CD4-positive, alpha-beta memory T cell (primary cell): ENCODE measurements around the gene MSMP. TPM values are rescaled to one million over a fixed set of nuclear protein-coding genes. Genes with fewer than 3 reads are reported as not detected.

ENCODE experiments used
- CTCF ChIA-PET: fragments of 350-600 bp; sonication (Branson Sonifier 250); formaldehyde crosslinking; loops from one replicate; lab custom pipeline; 2021; ENCODE audit warnings: inconsistent platforms; ENCODE audit not compliant: partially characterized antibody; lab: Charles Lee
- POLR2A ChIA-PET: fragments of 350-600 bp; sonication (Branson Sonifier 250); formaldehyde crosslinking; loops from one replicate; lab custom pipeline; 2021; ENCODE audit not compliant: partially characterized antibody; lab: Charles Lee
- DNase-seq, 5 donors: peaks; one replicate each; pipeline versions ENCODE4 v3.0.0 to v3.0.0-alpha.2; 2020 to 2022; ENCODE audit warnings: mixed read lengths in 1 of 5
- H3K27ac ChIP-seq: one replicate; pipeline ENCODE4 v1.7.0; 2013; ENCODE audit warnings: low read depth, low read length
- H3K27me3 ChIP-seq: 2 replicates; pipeline ENCODE4 v1.7.0; 2013; ENCODE audit warnings: mild to moderate bottlenecking, low read length, moderate library complexity; ENCODE audit not compliant: insufficient read depth
- H3K36me3 ChIP-seq: 2 replicates; pipeline ENCODE4 v1.7.0; 2013; ENCODE audit warnings: mild to moderate bottlenecking, low read length, moderate library complexity; ENCODE audit not compliant: insufficient read depth
- H3K4me1 ChIP-seq: 2 replicates; pipeline ENCODE4 v1.7.0; 2013; ENCODE audit warnings: mild to moderate bottlenecking, low read length, moderate library complexity; ENCODE audit not compliant: insufficient read depth
- H3K4me3 ChIP-seq, 2 donors: one replicate each; pipeline ENCODE4 v1.7.0; 2013; ENCODE audit warnings: low read length in 2 of 2, mild to moderate bottlenecking in 1 of 2
- H3K9me3 ChIP-seq, 2 donors: one replicate each; pipeline ENCODE4 v1.7.0; 2013; ENCODE audit warnings: low read length in 2 of 2, control low read depth in 1 of 2; ENCODE audit not compliant: control insufficient read depth in 1 of 2
- H3K27ac Mint-ChIP-seq, 7 donors: one replicate each; pipeline ENCODE4 v1.8.0; 2020 to 2021; ENCODE audit warnings: mixed read lengths in 7 of 7, mild to moderate bottlenecking in 6 of 7, inconsistent platforms in 3 of 7, moderate library complexity in 3 of 7
- H3K27me3 Mint-ChIP-seq, 2 donors: one replicate each; pipeline ENCODE4 v1.8.0; 2020 to 2021; ENCODE audit warnings: mixed read lengths in 2 of 2
- H3K36me3 Mint-ChIP-seq, 2 donors: one replicate each; pipeline ENCODE4 v1.8.0; 2020 to 2021; ENCODE audit warnings: mixed read lengths in 2 of 2, inconsistent platforms in 1 of 2, mild to moderate bottlenecking in 1 of 2
- H3K4me1 Mint-ChIP-seq, 4 donors: one replicate each; pipeline ENCODE4 v1.8.0; 2020 to 2021; ENCODE audit warnings: mixed read lengths in 4 of 4, mild to moderate bottlenecking in 1 of 4
- H3K4me3 Mint-ChIP-seq, 8 donors: one replicate each; pipeline ENCODE4 v1.8.0; 2020 to 2021; ENCODE audit warnings: mixed read lengths in 8 of 8, mild to moderate bottlenecking in 7 of 8, moderate library complexity in 6 of 8, inconsistent platforms in 3 of 8
- H3K9me3 Mint-ChIP-seq, 8 donors: one replicate each; pipeline ENCODE4 v1.8.0; 2020 to 2021; ENCODE audit warnings: mixed read lengths in 8 of 8, mild to moderate bottlenecking in 5 of 8, inconsistent platforms in 3 of 8, moderate library complexity in 1 of 8
- intact Hi-C: fragments of 100-400 bp; cut with micrococcal nuclease; formaldehyde crosslinking; loops from one replicate; pipeline ENCODE4 v1.15.1; 2023
- polyA plus RNA-seq, 2 donors: library from polyadenylated mRNA; unstranded; fragments of 300-500 nt; fragmentation: Illumina TruSeq; gene quantifications; one replicate each; pipeline ENCODE4 v1.2.3, GENCODE V29; 2021
- total RNA-seq, 2 experiments: library from RNA; stranded (reverse); gene quantifications; one replicate each; pipeline ENCODE4 v1.2.3, GENCODE V29; 2021

MSMP gene
- total and polyA plus RNA-seq, 4 experiments from 2014 or later, result 1.2 TPM; not detected in 3

DNA sequence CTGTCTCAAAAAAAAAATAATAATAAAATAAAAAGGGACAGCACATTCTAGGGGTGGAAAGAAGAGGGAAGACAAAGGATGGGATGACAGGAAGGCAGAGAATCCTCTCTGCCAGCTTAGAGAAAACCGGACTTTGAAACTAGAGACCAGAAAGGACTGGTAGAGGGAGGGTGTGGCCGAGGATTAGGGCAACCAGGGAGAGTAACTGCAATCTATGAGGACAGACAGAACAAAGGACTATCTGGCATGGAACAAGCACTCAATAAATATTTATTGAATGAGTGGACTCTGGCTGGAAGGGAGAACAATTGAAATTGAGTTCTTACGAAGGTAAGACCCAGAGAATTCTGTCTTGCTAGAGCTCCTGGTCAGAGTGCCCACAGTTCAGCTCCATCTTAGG, 7.5 kb downstream of the MSMP start:
- no peaks in the 10 kb centered on the region for H3K9me3 Mint-ChIP-seq
- H3K36me3 ChIP-seq, result peaks cover 38% of the 10 kb centered on the region
- H3K9me3 ChIP-seq, result no peaks in the 10 kb centered on the region
- peak overlapping the region; percentile 60 to 92 (median 91) for H3K4me3 Mint-ChIP-seq
- peak overlapping the region in 6 of 7 donors; percentile 31 to 89 (median 72) for H3K27ac Mint-ChIP-seq
- H3K27me3 ChIP-seq, result no peaks in the 10 kb centered on the region
- no peak overlapping the region for H3K27ac ChIP-seq
- H3K4me1 Mint-ChIP-seq, result peaks cover 42 to 76% (median 54%) of the 10 kb centered on the region in 4 donors
- peaks cover 53% of the 10 kb centered on the region for H3K4me1 ChIP-seq
- DNase-seq, result no peak
- H3K27me3 Mint-ChIP-seq, result no peaks in the 10 kb centered on the region
- H3K4me3 ChIP-seq, result no peak overlapping the region
- H3K36me3 Mint-ChIP-seq, result peaks cover 23 to 60% of the 10 kb centered on the region in 2 donors
- intact Hi-C loops, result loop anchor here (5.0 kb wide), 1 partner anchor 634 kb away; no protein-coding TSS in a partner anchor
- ChIA-PET POLR2A (interaction anchor here (0.6 to 8.1 kb wide), 4 partner anchors 10 to 759 kb away, joined by 4 to 179 read pairs (median 34); partner anchors contain the start of genes CREB3, SIT1 and TLN1), CTCF (interaction anchor here (0.8 to 6.6 kb wide), 8 partner anchors 10 to 136 kb away, joined by 3 to 209 read pairs (median 17); partner anchors contain the start of genes CCDC107, CREB3, RMRP and TLN1)

DNA sequence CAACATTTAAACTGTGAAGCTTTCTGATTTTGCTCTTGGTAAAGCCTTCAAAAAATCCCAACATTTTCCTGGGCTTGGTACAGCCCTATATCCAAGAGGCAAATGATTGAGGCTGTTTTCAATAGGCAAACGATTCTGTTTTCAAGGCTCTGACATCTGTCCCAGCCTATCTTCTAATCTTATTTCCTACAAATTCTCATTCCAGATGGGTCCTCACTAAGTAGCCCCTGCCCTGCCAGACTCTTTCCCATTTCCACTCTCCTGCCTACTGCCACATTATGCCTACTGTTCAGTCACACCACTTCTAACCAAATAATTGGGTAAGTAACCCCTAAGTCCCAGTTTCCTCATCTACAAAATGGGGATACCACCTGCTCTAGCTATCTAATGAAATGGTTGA, 8.5 kb downstream of the MSMP start:
- H3K27ac Mint-ChIP-seq, result peak overlapping the region in 2 of 7 donors; percentile 57 to 62
- ChIA-PET POLR2A (interaction anchor here (1.2 to 8.1 kb wide), 3 partner anchors 10 to 142 kb away, joined by 4 to 179 read pairs (median 25); partner anchors contain the start of genes CREB3 and TLN1), CTCF (interaction anchor here (1.0 to 6.6 kb wide), 6 partner anchors 11 to 142 kb away, joined by 3 to 209 read pairs (median 8); partner anchors contain the start of genes CREB3 and TLN1)
- peaks cover 29% of the 10 kb centered on the region for H3K36me3 ChIP-seq
- no peak for DNase-seq
- H3K36me3 Mint-ChIP-seq, result peaks cover 17 to 65% of the 10 kb centered on the region in 2 donors
- H3K27me3 Mint-ChIP-seq, result no peaks in the 10 kb centered on the region
- peak overlapping the region in 4 of 8 donors; percentile 0 to 59 (median 38) for H3K4me3 Mint-ChIP-seq
- H3K4me1 ChIP-seq, result peaks cover 50% of the 10 kb centered on the region
- no peaks in the 10 kb centered on the region for H3K27me3 ChIP-seq
- no peak overlapping the region for H3K4me3 ChIP-seq
- H3K27ac ChIP-seq, result no peak overlapping the region
- H3K9me3 Mint-ChIP-seq, result no peaks in the 10 kb centered on the region
- intact Hi-C loops, result loop anchor here (5.0 kb wide), 1 partner anchor 633 kb away; no protein-coding TSS in a partner anchor
- H3K4me1 Mint-ChIP-seq, result peaks cover 41 to 73% (median 54%) of the 10 kb centered on the region in 4 donors
- no peaks in the 10 kb centered on the region for H3K9me3 ChIP-seq

- no peak overlapping the region for H3K27ac ChIP-seq
These were observed 10.1 kb downstream of the MSMP start for GRCh38 chr9:35743880-35744518.

GRCh38 chr9:35743452-35743851, 10.6 kb downstream of the MSMP start:
- no peaks in the 10 kb centered on the region for H3K9me3 Mint-ChIP-seq
- H3K27me3 Mint-ChIP-seq, result no peaks in the 10 kb centered on the region
- Histone ChIP-seq H3K27me3 (no peaks in the 10 kb centered on the region), H3K27ac (no peak overlapping the region), H3K4me3 (no peak overlapping the region), H3K4me1 (peaks cover 39% of the 10 kb centered on the region), H3K9me3 (no peaks in the 10 kb centered on the region), H3K36me3 (peaks cover 46% of the 10 kb centered on the region)
- H3K4me3 Mint-ChIP-seq, result no peak overlapping the region
- peaks cover 30 to 66% of the 10 kb centered on the region in 2 donors for H3K36me3 Mint-ChIP-seq
- peak overlapping the region in 4 of 7 donors; percentile 3 to 65 (median 23) for H3K27ac Mint-ChIP-seq
- no peak for DNase-seq
- ChIA-PET CTCF (interaction anchor here (0.9 to 1.3 kb wide), 2 partner anchors 13 to 46 kb away, joined by 4 to 5 read pairs; no protein-coding TSS in a partner anchor), POLR2A (interaction anchor here (1.4 to 8.1 kb wide), 2 partner anchors 8 to 15 kb away, joined by 4 to 179 read pairs; partner anchors contain the start of genes CREB3 and TLN1)
- H3K4me1 Mint-ChIP-seq, result peaks cover 37 to 56% (median 45%) of the 10 kb centered on the region in 4 donors
- intact Hi-C loops, result no loop called here

More at GRCh38 chr9:35743880-35744518, 10.1 kb downstream of the MSMP start:
- H3K4me1 Mint-ChIP-seq, result peaks cover 35 to 59% (median 46%) of the 10 kb centered on the region in 4 donors
- H3K36me3 ChIP-seq, result peaks cover 40% of the 10 kb centered on the region
- CTCF ChIA-PET, result interaction anchor here (0.9 to 6.6 kb wide), 4 partner anchors 11 to 47 kb away, joined by 4 to 209 read pairs (median 19); partner anchors contain the start of genes CREB3 and TLN1
- intact Hi-C loops, result no loop called here
- peak overlapping the region in 4 of 7 donors; percentile 46 to 68 (median 62) for H3K27ac Mint-ChIP-seq
- no peak overlapping the region for H3K4me3 Mint-ChIP-seq
- no peaks in the 10 kb centered on the region for H3K27me3 ChIP-seq
- POLR2A ChIA-PET, result interaction anchor here (1.3 to 8.1 kb wide), 3 partner anchors 9 to 638 kb away, joined by 3 to 179 read pairs (median 4); partner anchors contain the start of genes CREB3 and TLN1
- DNase-seq, result no peak
- H3K4me1 ChIP-seq, result peaks cover 39% of the 10 kb centered on the region
- H3K27me3 Mint-ChIP-seq, result no peaks in the 10 kb centered on the region
- H3K9me3 ChIP-seq, result no peaks in the 10 kb centered on the region
- no peaks in the 10 kb centered on the region for H3K9me3 Mint-ChIP-seq
- peaks cover 25 to 63% of the 10 kb centered on the region in 2 donors for H3K36me3 Mint-ChIP-seq
- H3K4me3 ChIP-seq, result no peak overlapping the region

DNA sequence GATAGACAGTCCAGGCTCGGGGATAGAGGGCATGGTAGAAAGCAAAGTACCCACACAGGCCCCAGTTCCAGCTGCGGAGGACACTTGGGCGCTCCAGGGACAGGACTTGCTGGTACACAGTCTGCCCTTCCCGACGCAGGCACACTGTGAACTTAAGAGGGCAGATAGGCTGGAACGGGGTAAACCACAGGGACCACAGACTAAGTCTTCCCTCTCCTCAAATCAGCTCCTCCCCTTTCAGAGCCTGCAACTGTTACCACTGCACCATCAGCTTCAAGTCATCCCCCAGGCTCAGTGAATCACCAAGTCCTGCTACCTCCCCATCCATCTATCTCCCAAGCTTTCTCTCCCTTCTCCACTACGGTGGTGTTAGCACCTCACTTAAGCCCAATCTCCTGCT, 12.3 kb downstream of the MSMP start:
- no peaks in the 10 kb centered on the region for H3K9me3 Mint-ChIP-seq
- H3K27me3 ChIP-seq, result no peaks in the 10 kb centered on the region
- no peak overlapping the region for H3K27ac ChIP-seq
- peak overlapping the region in 5 of 7 donors; percentile 30 to 74 (median 58) for H3K27ac Mint-ChIP-seq
- no peak for DNase-seq
- POLR2A ChIA-PET, result interaction anchor here (0.6 to 1.5 kb wide), 3 partner anchors 9 to 84 kb away, joined by 4 to 9 read pairs (median 4); partner anchors contain the start of genes CCDC107, CREB3 and RMRP
- H3K9me3 ChIP-seq, result no peaks in the 10 kb centered on the region
- peaks cover 22 to 44% (median 29%) of the 10 kb centered on the region in 4 donors for H3K4me1 Mint-ChIP-seq
- H3K36me3 ChIP-seq, result peaks cover 61% of the 10 kb centered on the region
- peaks cover 41 to 78% of the 10 kb centered on the region in 2 donors for H3K36me3 Mint-ChIP-seq
- H3K4me3 ChIP-seq, result no peak overlapping the region
- CTCF ChIA-PET, result interaction anchor here (0.9 to 1.8 kb wide), 3 partner anchors 10 to 84 kb away, joined by 3 to 6 read pairs (median 6); partner anchors contain the start of genes CREB3 and TLN1
- peaks cover 22% of the 10 kb centered on the region for H3K4me1 ChIP-seq
- H3K27me3 Mint-ChIP-seq, result no peaks in the 10 kb centered on the region
- H3K4me3 Mint-ChIP-seq, result peak overlapping the region in 2 of 8 donors; percentile 4 to 52
- intact Hi-C loops, result no loop called here

GRCh38 chr9:35740243-35740642, 13.8 kb downstream of the MSMP start:
- ChIA-PET POLR2A (interaction anchor here (0.6 to 11.1 kb wide), 4 partner anchors 6 to 75 kb away, joined by 3 to 179 read pairs (median 5); partner anchors contain the start of genes ARHGEF39, GBA2 and RGP1), CTCF (interaction anchor here (1.0 to 14.6 kb wide), 6 partner anchors 7 to 213 kb away, joined by 4 to 209 read pairs (median 6); partner anchors contain the start of genes CREB3, GBA2, RGP1 and TLN1)
- Histone ChIP-seq H3K27ac (no peak overlapping the region), H3K36me3 (peaks cover 75% of the 10 kb centered on the region), H3K9me3 (no peaks in the 10 kb centered on the region), H3K4me3 (no peak overlapping the region), H3K4me1 (peaks cover 12% of the 10 kb centered on the region), H3K27me3 (no peaks in the 10 kb centered on the region)
- Mint-ChIP-seq H3K4me3 (no peak overlapping the region), H3K27ac (peak overlapping the region in 1 of 7 donors; percentile 74), H3K4me1 (peaks cover 16 to 42% (median 25%) of the 10 kb centered on the region in 4 donors), H3K9me3 (peaks cover 0 to 3% (median 0%) of the 10 kb centered on the region in 8 donors), H3K36me3 (peaks cover 48 to 88% of the 10 kb centered on the region in 2 donors), H3K27me3 (no peaks in the 10 kb centered on the region)
- no peak for DNase-seq
- intact Hi-C loops, result no loop called here
